GM15510 (cell line): ENCODE data around the gene RBBP9.

Source experiments
- POLR2A ChIP-seq: IDR thresholded peaks from 3 replicates; pipeline ENCODE4 v1.6.1; 2011; ENCODE audit warnings: borderline replicate concordance; ENCODE audit not compliant: insufficient read length; ENCODE audit errors: extremely low read depth

Gene RBBP9

GRCh38 chr20:18496740-18497592, at the start of gene RBBP9:
Gene RBBP9, minus strand, starts transcription at chr20:18497225. Its CDS starts 58 bp downstream, at chr20:18497167.
- TF ChIP-seq POLR2A, result peak; percentile 66

GRCh38 chr20:18545566-18545965, 48.5 kb upstream of the RBBP9 start:
- no peak for TF ChIP-seq POLR2A

- TF ChIP-seq POLR2A, result no peak
Measured at GRCh38 chr20:18543932-18544331, 46.9 kb upstream of the RBBP9 start.

DNA sequence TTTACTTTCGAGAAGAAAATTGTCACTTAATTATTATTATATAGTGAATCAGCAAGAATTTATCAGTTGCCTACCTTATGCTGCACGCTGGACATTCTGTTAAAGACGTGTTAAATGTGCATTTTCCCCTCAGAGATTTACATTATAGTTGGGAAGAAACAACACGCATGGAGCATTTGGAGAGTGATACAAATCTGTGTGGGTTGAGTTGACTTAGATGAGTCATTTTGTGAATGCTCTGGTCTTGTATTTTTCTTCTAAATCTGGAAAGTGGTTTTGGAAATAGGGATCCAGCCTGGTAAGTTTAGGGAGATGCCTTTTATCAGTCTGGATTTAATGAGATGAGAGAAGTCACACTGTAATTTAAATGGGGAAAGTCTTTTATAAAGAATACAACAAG, 46.2 kb upstream of the RBBP9 start:
- no peak for TF ChIP-seq POLR2A

DNA sequence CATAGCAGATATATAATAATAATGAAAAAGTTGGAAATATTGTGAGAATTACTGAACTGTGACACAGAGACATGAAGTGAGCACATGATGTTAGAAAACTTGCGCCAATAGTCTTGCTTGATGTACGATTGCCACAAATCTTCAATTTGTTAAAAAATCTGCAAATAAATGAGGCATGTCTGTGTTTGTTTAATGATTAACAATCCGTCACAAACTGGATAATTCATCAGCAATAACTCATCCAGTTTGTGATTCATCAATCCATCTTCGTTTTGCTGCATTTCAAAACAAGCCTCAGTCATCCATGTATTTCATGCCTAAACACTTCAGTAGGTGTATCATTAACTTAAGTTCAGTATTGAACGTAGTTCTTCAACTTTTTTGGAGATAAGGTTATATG, 44.7 kb upstream of the RBBP9 start:
- TF ChIP-seq POLR2A, result no peak

DNA sequence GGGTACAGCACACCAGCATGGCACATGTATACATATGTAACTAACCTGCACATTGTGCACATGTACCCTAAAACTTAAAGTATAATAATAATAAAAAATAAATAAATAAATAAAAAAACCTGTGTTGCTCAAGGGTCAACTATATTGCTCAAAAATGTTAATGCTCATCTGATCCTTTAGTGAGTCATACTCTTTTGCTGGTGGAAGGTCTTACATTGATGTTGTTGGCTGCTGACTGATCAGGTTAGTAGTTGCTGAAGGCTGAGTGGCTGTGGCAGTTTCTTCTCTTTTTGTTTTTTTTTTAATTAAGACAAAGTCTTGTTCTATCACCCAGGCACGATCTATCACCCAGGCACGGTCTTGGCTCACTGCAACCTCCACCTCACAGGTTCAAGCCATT, 40.6 kb upstream of the RBBP9 start:
- TF ChIP-seq POLR2A, result no peak

- no peak for TF ChIP-seq POLR2A
Measured at GRCh38 chr20:18533978-18534644, 37.1 kb upstream of the RBBP9 start.

DNA sequence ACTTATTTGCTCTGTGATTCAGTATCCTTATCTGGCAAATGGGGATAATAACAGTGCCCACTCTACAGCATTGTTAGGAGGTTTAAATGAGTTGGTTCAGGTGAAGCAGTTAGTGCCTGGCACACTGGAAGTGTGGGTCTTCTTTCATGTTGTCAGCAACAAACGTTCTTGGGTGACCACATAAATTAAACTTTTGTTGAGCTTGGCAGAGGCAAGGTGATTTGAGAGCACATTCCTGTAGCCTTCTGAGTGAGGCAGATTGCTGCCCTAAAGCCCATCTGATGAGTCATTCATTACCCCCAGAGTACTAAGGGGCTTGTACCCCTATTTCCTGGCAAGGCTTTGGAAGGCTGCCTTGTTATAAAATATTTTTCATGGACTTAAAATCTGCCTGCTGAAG, 36.5 kb upstream of the RBBP9 start:
- no peak for TF ChIP-seq POLR2A

DNA sequence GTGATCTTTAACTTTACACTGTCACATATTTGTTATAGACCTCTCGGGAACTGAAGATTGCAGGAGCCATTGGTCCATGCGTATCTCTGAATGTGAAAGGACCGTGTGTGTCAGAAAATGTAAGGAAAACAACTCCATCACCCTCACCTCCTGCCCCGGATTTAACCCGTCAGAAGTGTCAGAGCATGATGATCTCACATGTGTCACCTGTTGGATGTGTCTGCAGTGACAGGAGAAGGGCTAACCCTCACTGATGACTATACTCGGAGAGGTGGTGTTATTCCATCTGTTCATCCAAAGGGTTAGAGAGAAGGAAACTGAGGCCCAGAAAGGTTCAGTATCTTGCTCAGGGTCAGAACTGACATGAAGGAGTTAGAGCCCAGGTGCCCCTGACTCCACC, 35.6 kb upstream of the RBBP9 start:
- no peak for TF ChIP-seq POLR2A

DNA sequence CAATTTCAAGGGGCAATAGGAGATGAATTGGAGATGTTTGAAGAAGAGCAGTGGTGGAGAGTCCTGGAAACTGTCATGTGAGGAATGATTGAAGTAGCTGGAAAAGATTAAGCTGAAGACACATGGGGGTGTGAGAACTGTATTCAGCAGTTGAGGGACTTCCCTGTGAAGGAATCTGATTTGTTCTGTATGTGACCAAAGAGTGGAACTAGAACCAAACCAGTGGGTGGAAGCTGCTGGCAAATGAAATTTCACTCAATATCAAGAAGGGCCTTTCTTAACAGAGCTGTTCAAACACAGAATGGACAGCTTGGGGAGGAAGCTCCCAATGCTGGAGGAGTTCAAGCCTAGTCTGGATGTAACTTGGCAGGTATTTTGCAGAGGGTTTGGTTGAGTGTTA, 32.0 kb upstream of the RBBP9 start:
- no peak for TF ChIP-seq POLR2A

- no peak for TF ChIP-seq POLR2A
Measured at GRCh38 chr20:18527836-18528235, 30.8 kb upstream of the RBBP9 start.

- TF ChIP-seq POLR2A, result no peak
Measured at GRCh38 chr20:18527339-18527738, 30.3 kb upstream of the RBBP9 start.

- no peak for TF ChIP-seq POLR2A
Measured at GRCh38 chr20:18524646-18525045, 27.6 kb upstream of the RBBP9 start.

DNA sequence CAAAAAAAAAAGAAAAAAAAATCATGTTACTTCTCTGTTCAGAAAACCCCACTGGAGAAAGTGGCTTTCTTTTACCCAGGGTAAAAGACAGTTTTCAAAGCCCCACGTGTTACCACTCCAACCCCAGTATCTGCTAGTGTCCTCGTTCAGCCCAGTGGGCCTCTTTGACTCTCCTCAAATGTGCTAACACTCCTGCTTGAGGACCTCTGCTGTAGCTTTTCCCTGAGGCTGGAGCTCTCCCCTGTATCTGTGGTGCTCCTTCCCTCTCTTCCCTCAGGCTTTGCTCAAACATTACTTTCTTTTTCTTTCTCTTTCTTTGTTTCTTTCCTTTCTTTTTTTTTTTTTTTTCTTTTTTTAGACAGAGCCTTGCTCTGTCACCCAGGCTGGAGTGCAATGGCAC, 26.0 kb upstream of the RBBP9 start:
- TF ChIP-seq POLR2A, result no peak

GRCh38 chr20:18515973-18516372, 18.9 kb upstream of the RBBP9 start:
- no peak for TF ChIP-seq POLR2A

GRCh38 chr20:18514127-18514526, 17.1 kb upstream of the RBBP9 start:
- TF ChIP-seq POLR2A, result no peak

DNA sequence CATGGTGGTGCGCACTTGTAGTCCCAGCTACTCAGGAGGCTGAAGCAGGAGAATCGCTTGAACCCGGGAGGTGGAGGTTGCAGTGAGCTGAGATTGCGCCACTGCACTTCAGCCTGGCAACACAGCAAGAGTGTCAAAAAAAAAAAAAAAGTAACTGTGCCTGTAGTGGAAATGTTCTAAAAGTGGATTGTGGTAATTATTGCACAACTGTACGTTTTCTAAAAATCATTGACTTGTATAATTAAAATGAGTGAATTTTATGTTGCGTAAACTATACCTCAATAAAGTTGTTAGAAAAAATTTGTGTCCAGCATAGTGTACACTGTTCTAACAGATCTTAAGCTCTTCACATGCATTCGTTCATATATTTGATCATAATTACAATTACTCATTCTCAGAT, 16.2 kb upstream of the RBBP9 start:
- no peak for TF ChIP-seq POLR2A

- no peak for TF ChIP-seq POLR2A
Measured at GRCh38 chr20:18511571-18511970, 14.5 kb upstream of the RBBP9 start.
